IMR-90 (cell line): ENCODE measurements around the gene CYTH1.

ENCODE experiments used
- CEBPB ChIP-seq: IDR thresholded peaks from 2 replicates; pipeline ENCODE4 v1.6.1; 2012; ENCODE audit warnings: low read depth, low read length, improper control_type of control experiment
- MXI1 ChIP-seq: IDR thresholded peaks from 2 replicates; pipeline ENCODE4 v1.6.1; 2012; ENCODE audit warnings: low read depth, mild to moderate bottlenecking, low read length, moderate library complexity, borderline replicate concordance
- POLR2A ChIP-seq: IDR thresholded peaks from 2 replicates; pipeline ENCODE4 v1.6.1; 2012; ENCODE audit warnings: mild to moderate bottlenecking, low read depth, low read length
- SMC3 ChIP-seq: fragments of 150-350 bp; IDR thresholded peaks from 2 replicates; pipeline ENCODE4 v1.6.1; 2016; ENCODE audit warnings: low read depth, mild to moderate bottlenecking, antibody characterized with exemption, low read length, moderate library complexity
- TF ChIP-seq, protein P1 (sequence below): conservative IDR thresholded peaks from 2 replicates; pipeline ENCODE4 v1.5.1; 2012; ENCODE audit warnings: mild to moderate bottlenecking, low read depth, low read length, improper control_type of control experiment

DNA sequence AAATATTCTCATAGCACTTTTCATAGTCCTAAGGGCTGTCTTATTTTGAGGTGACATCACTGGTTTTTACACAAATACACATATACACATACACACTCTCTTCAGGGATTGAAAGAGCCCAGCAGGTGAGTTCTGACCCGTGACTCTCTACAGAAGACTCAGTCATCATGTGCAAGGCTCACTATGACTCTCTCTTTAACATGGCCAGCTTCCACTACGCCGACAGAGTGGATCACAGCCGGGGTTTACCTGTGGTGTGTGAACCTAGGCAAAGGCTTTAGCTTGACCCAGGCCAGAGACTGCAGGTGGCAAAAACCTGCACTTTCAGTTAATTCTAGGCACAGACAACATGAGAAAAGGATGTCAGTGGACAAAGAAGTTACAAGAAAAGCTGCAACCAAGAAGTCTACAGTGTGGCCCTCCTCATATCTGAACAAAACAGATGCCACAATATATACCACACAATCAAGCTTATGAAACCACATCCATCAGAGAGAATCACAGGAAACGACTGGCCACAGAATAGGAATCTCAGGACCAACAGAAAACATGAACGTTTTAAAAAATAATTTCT is 56.5 kb downstream of the CYTH1 start:
- TF ChIP-seq, protein P1, sequence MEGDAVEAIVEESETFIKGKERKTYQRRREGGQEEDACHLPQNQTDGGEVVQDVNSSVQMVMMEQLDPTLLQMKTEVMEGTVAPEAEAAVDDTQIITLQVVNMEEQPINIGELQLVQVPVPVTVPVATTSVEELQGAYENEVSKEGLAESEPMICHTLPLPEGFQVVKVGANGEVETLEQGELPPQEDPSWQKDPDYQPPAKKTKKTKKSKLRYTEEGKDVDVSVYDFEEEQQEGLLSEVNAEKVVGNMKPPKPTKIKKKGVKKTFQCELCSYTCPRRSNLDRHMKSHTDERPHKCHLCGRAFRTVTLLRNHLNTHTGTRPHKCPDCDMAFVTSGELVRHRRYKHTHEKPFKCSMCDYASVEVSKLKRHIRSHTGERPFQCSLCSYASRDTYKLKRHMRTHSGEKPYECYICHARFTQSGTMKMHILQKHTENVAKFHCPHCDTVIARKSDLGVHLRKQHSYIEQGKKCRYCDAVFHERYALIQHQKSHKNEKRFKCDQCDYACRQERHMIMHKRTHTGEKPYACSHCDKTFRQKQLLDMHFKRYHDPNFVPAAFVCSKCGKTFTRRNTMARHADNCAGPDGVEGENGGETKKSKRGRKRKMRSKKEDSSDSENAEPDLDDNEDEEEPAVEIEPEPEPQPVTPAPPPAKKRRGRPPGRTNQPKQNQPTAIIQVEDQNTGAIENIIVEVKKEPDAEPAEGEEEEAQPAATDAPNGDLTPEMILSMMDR = no peak
- TF ChIP-seq POLR2A (no peak), MXI1 (no peak), CEBPB (no peak), SMC3 (no peak)
